Medulla oblongata (tissue), 1 donor: ENCODE data around the gene ACBD4.

Experiments
- DNase-seq: peaks from one replicate; pipeline ENCODE4 v3.0.0-alpha.2; 2015; ENCODE audit errors: extremely low spot score

Gene ACBD4

DNA sequence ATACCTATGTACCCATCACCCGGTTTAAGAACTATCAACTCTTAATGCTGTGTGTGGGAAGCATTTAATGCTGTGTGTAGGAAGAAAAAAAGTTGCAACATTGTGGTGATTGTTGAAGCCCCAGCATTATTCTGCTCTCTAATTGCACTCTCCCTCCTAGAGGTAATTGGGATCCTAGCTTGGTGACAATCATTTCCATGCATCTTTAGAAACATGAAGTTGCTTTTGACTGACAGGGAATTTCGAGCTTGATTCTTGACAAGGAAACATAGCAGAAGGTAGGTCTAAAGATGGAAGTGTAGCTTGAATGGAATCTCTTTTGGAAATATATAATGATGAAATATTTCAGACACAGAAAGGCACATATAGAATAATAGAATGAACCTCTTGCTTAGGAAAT, 53.5 kb downstream of the ACBD4 start:
- DNase-seq, result no peak

DNA sequence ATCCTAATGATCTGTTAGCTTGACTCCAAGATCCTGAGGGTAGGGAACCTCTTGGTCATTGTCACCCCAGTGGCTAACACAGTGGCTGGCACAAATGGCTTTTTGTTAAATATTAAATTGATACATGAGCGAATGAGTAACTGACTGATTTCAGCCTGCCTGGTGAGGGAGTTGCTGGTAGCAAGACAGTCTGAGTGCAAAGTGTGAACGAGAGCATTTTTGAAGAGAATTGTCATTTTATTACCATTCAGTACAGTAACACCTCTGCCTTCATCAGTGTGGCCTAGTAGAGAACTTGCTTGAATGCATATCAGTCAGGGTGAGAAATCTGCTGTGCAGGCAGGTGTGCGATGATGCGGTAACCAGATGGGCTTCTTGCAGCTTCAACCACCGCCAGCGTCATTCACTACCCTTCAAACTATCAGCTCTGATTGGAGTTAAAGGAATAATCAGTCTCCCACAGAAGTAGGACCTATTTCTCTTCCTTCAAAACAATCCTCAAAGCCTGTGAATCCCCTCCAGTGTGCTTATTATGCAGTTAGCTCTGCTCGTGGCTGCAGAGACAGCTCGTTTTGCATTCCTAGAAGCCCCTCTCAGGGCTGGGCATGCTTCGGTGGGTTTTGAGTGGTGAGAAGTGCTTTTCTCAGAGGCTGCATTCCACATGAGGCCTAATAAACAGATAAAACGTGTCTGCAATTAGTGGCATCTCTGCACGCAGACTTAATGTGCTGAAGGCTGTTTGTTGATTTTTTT, 55.2 kb downstream of the ACBD4 start:
- no peak for DNase-seq
